GM23338 (cell line): Measurements from ENCODE around the gene ITIH4.

Experiments
- CREB1 ChIP-seq: fragments of 250-450 bp; sonication (Bioruptor Pico); IDR thresholded peaks from 2 replicates; pipeline ENCODE4 v1.5.0; 2020; ENCODE audit warnings: low read depth, mild to moderate bottlenecking, moderate library complexity
- CTCF ChIP-seq, 2 experiments: fragments of 200-600 bp in 1 of 2; sonication (generic) in 1 of 2; conservative IDR thresholded peaks; 2 replicates each; pipeline versions ENCODE4 v1.5.1 to v1.6.1; 2016 to 2017; ENCODE audit warnings: antibody characterized with exemption in 2 of 2, low read depth in 2 of 2, mild to moderate bottlenecking in 2 of 2, moderate library complexity in 1 of 2
- EZH2 ChIP-seq: fragments of 200-600 bp; sonication (generic); IDR thresholded peaks from one replicate; pipeline ENCODE4 v1.8.0; 2017; ENCODE audit warnings: antibody characterized with exemption, mild to moderate bottlenecking, low read depth; ENCODE audit not compliant: unreplicated experiment
- EZH2phosphoT487 ChIP-seq: fragments of 200-600 bp; sonication (generic); IDR thresholded peaks from one replicate; pipeline ENCODE4 v1.8.1; 2018; ENCODE audit warnings: antibody characterized with exemption; ENCODE audit not compliant: unreplicated experiment
- JUNB ChIP-seq: IDR thresholded peaks from one replicate; pipeline ENCODE4 v1.6.1; 2016; ENCODE audit warnings: antibody characterized with exemption; ENCODE audit not compliant: unreplicated experiment
- NANOG ChIP-seq: IDR thresholded peaks from 2 replicates; pipeline ENCODE4 v1.6.1; 2016; ENCODE audit warnings: antibody characterized with exemption, borderline replicate concordance
- POLR2AphosphoS5 ChIP-seq: IDR thresholded peaks from 2 replicates; pipeline ENCODE4 v1.6.1; 2016; ENCODE audit warnings: antibody characterized with exemption, low read depth
- REST ChIP-seq: IDR thresholded peaks from one replicate; pipeline ENCODE4 v1.6.1; 2018; ENCODE audit warnings: antibody characterized with exemption; ENCODE audit not compliant: unreplicated experiment
- ZNF114 ChIP-seq: fragments of 250-450 bp; sonication (Bioruptor Pico); IDR thresholded peaks from 2 replicates; pipeline ENCODE4 v1.5.0; 2020; ENCODE audit warnings: mild to moderate bottlenecking, moderate library complexity
- ZNF331 ChIP-seq: fragments of 250-450 bp; sonication (Bioruptor Pico); IDR thresholded peaks from 2 replicates; pipeline ENCODE4 v1.5.0; 2020; ENCODE audit warnings: low read depth, mild to moderate bottlenecking, moderate library complexity
- TF ChIP-seq, protein P1 (sequence below): IDR thresholded peaks from 2 replicates; pipeline ENCODE4 v1.6.1; 2016; ENCODE audit warnings: antibody characterized with exemption

- TF ChIP-seq CTCF (conservative IDR thresholded peaks at IDR 0.05; ENCODE audit: low read depth in 2 of 2) (no peak), EZH2 (no peak), POLR2AphosphoS5 (no peak), CREB1 (CRISPR knock-in tag) (no peak), NANOG (no peak), EZH2phosphoT487 (no peak), REST (no peak), ZNF114 (CRISPR knock-in tag) (no peak), ZNF331 (no peak), JUNB (no peak)
- TF ChIP-seq, protein P1, sequence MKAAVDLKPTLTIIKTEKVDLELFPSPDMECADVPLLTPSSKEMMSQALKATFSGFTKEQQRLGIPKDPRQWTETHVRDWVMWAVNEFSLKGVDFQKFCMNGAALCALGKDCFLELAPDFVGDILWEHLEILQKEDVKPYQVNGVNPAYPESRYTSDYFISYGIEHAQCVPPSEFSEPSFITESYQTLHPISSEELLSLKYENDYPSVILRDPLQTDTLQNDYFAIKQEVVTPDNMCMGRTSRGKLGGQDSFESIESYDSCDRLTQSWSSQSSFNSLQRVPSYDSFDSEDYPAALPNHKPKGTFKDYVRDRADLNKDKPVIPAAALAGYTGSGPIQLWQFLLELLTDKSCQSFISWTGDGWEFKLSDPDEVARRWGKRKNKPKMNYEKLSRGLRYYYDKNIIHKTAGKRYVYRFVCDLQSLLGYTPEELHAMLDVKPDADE: no peak
Observed at GRCh38 chr3:52829482-52829881, 990 bp downstream of the ITIH4 start.
